Metanephros (tissue), 1 donor: ENCODE results near the gene SPOP. TPM values are rescaled to one million over a fixed set of nuclear protein-coding genes. Genes with fewer than 3 reads are reported as not detected.

Source experiments
- total RNA-seq: library from RNA; depleted of rRNA; stranded (reverse); fragments of >200 nt; gene quantifications from one replicate; pipeline ENCODE4 v1.2.3, GENCODE V29; 2014

SPOP gene
- 103 TPM for total RNA-seq

GRCh38 chr17:49677933-49678847 lies at the start of gene SPOP:
TSS of gene SPOP (minus strand) at chr17:49678097. CDS start at chr17:49622810, 55,287 bp downstream.

GRCh38 chr17:49707608-49708514 lies 30.0 kb upstream of the SPOP start, which contains the start of gene SLC35B1:
TSS of gene SLC35B1 (minus strand) at chr17:49707964. CDS start at chr17:49707833, 131 bp downstream.

GRCh38 chr17:49575679-49576087 lies 102.2 kb downstream of the SPOP start, which contains the start of gene NXPH3:
TSS of gene NXPH3 (plus strand) at chr17:49575871. CDS start at chr17:49576220, 349 bp downstream.

Other genes starting within 250 kb of the SPOP start
- gene NGFR, start 182.8 kb downstream of the SPOP start, total RNA-seq: 12.1 TPM
- gene NXPH3, start 102.2 kb downstream of the SPOP start, total RNA-seq: 0.93 TPM
- gene SLC35B1, start 29.9 kb upstream of the SPOP start, total RNA-seq: 29.8 TPM
- gene FAM117A, start 86.0 kb upstream of the SPOP start, total RNA-seq: 10.3 TPM
- gene KAT7, start 110.6 kb upstream of the SPOP start, total RNA-seq: 55.0 TPM
- not detected for gene TAC4, start 170.0 kb upstream of the SPOP start, total RNA-seq